ENCODE results near the gene DSC1. TPM values are rescaled to one million over a fixed set of nuclear protein-coding genes. Genes with fewer than 3 reads are reported as not detected.

Gene DSC1
- total RNA-seq, 1 experiment from 2014 or later: not detected

- H3K9me3 ChIP-seq (ENCODE audit: low read length): no peaks in the 10 kb centered on the region
- intact Hi-C loops (cut with micrococcal nuclease): loop anchor here (2.0 to 10.0 kb wide), 5 partner anchors 33 to 197 kb away; partner anchors contain the start of gene DSC2
- ChIA-PET POLR2A (ENCODE audit: unreplicated experiment) (interaction anchor here (0.6 kb wide), 1 partner anchor 303 kb away, joined by 3 read pairs; no protein-coding TSS in a partner anchor), CTCF (interaction anchor here (0.8 kb wide), 1 partner anchor 34 kb away, joined by 4 read pairs; no protein-coding TSS in a partner anchor)
- peaks cover 26% of the 10 kb centered on the region for H3K4me1 ChIP-seq (ENCODE audit: insufficient read depth, low read length)
- H3K36me3 ChIP-seq (ENCODE audit: low read depth, low read length): no peaks in the 10 kb centered on the region
- TF ChIP-seq CTCF (conservative IDR thresholded peaks at IDR 0.05; ENCODE audit: low read depth, low read length) (no peak), EZH2 (IDR thresholded peaks at IDR 0.05; ENCODE audit: low read length, unreplicated experiment) (no peak), EZH2phosphoT487 (IDR thresholded peaks at IDR 0.05; ENCODE audit: borderline replicate concordance, low read length) (no peak)
- peak overlapping the region; percentile 56 for H3K9ac ChIP-seq (ENCODE audit: low read length)
- no peaks in the 10 kb centered on the region for H3K79me2 ChIP-seq (ENCODE audit: low read length)
- H3K27ac ChIP-seq (ENCODE audit: low read length): peak overlapping the region; percentile 79
- no peaks in the 10 kb centered on the region for H3K9me2 ChIP-seq (replicated peaks; ENCODE audit: low read length)
- H3F3A ChIP-seq (ENCODE audit: low read length, unreplicated experiment): no peaks in the 10 kb centered on the region
- ATAC-seq: no peak
- peak overlapping the region; percentile 71 for H3K4me2 ChIP-seq (ENCODE audit: low read length)
- H3K4me3 ChIP-seq (ENCODE audit: low read length): peak overlapping the region; percentile 41; the same call in 1 of the 2 replicates
- no peaks in the 10 kb centered on the region for H4K20me1 ChIP-seq (ENCODE audit: low read length)
- BruUV-seq (replicated peaks): no TSS peak
- H3K27me3 ChIP-seq (ENCODE audit: low read length): no peaks in the 10 kb centered on the region
- H2AFZ ChIP-seq (ENCODE audit: low read length): peak overlapping the region; percentile 57; the same call in 1 of the 2 replicates
- DNase-seq: no peak
These were observed 44.7 kb upstream of the DSC1 start for GRCh38 chr18:31207391-31207790.

GRCh38 chr18:31206787-31207381 lies 44.2 kb upstream of the DSC1 start:
- peak overlapping the region; percentile 77 for H3K4me2 ChIP-seq (ENCODE audit: low read length)
- peak; percentile 85 for DNase-seq
- H3K4me3 ChIP-seq (ENCODE audit: low read length): peak overlapping the region; percentile 43; the same call in 1 of the 2 replicates
- no peaks in the 10 kb centered on the region for H3K27me3 ChIP-seq (ENCODE audit: low read length)
- ChIA-PET POLR2A (ENCODE audit: unreplicated experiment) (interaction anchor here (0.6 to 1.0 kb wide), 2 partner anchors 166 to 304 kb away, joined by 3 read pairs; no protein-coding TSS in a partner anchor), CTCF (interaction anchor here (0.8 kb wide), 1 partner anchor 35 kb away, joined by 4 read pairs; no protein-coding TSS in a partner anchor)
- peak; percentile 90 for ATAC-seq
- peaks cover 26% of the 10 kb centered on the region for H3K4me1 ChIP-seq (ENCODE audit: insufficient read depth, low read length)
- no peaks in the 10 kb centered on the region for H4K20me1 ChIP-seq (ENCODE audit: low read length)
- no peak for TF ChIP-seq EZH2 (IDR thresholded peaks at IDR 0.05; ENCODE audit: low read length, unreplicated experiment)
- TF ChIP-seq CTCF (conservative IDR thresholded peaks at IDR 0.05; ENCODE audit: low read depth, low read length): 0 out of 2 replicates have a peak, but pooled peaks have one; percentile 15
- H3K9me2 ChIP-seq (replicated peaks; ENCODE audit: low read length): no peaks in the 10 kb centered on the region
- H3K9ac ChIP-seq (ENCODE audit: low read length): peak overlapping the region; percentile 57
- BruUV-seq (replicated peaks): no TSS peak
- peak overlapping the region; percentile 91 for H3K27ac ChIP-seq (ENCODE audit: low read length)
- H3K36me3 ChIP-seq (ENCODE audit: low read depth, low read length): no peaks in the 10 kb centered on the region
- no peaks in the 10 kb centered on the region for H3K9me3 ChIP-seq (ENCODE audit: low read length)
- intact Hi-C loops (cut with micrococcal nuclease): loop anchor here (1.0 to 10.0 kb wide), 6 partner anchors 23 to 198 kb away; partner anchors contain the start of gene DSC2
- no peaks in the 10 kb centered on the region for H3F3A ChIP-seq (ENCODE audit: low read length, unreplicated experiment)
- peak overlapping the region; percentile 57; the same call in 1 of the 2 replicates for H2AFZ ChIP-seq (ENCODE audit: low read length)
- no peaks in the 10 kb centered on the region for H3K79me2 ChIP-seq (ENCODE audit: low read length)
